Stimulated activated CD4-positive, alpha-beta T cell treated with anti-CD3 and anti-CD28 coated beads, Interleukin-15, amount 100 ng/mL, for 24 hours (primary cell): ENCODE measurements around the gene PLD1.
"Not testable (repeated sequence)": the region's sequence is repeated elsewhere in the genome, so short reads cannot be mapped to it uniquely, and the experiment has no call there.

Experiments
- DNase-seq: peaks from one replicate; pipeline ENCODE4 v3.0.0-alpha.2; 2020

PLD1 gene

DNA sequence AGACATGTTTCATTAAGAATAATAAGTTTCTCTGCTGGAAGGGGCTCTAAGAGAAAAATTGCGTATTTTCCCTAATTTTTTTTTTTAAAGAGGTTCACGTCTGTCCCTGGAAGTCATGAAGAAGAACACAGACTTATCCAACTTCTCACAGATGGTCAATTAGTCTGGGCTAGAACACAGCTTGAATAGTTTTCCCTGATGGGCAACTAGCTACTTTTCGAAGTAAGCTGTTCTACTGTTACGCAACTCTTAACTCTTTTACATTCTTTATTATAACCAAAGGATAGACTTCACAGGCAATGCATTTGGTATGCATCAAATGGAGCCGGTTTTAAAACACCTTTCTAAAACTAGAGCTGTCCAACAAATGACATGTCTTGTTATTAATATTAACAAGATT is 205.9 kb downstream of the PLD1 start:
- no peak for DNase-seq

GRCh38 chr3:171602072-171602471 is 208.2 kb downstream of the PLD1 start:
- no peak for DNase-seq

DNA sequence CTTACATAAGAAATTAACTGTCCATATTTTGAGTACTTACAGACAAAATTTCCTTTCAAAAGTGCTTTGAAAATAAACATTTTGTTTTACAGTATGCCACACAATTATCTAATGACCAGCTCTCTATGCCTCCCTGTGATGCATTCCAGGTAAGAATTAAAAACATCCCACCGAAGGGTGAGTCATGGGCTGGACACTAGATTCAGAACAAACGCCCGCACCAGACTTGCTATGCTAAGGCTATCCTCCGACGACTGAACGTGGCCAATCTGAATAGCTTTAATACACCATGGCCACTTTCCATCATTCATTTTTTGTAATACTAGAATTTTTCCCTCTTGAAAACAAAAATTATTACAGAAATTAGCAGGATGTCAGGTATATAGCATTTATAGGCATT is 210.3 kb downstream of the PLD1 start:
- no peak for DNase-seq

DNA sequence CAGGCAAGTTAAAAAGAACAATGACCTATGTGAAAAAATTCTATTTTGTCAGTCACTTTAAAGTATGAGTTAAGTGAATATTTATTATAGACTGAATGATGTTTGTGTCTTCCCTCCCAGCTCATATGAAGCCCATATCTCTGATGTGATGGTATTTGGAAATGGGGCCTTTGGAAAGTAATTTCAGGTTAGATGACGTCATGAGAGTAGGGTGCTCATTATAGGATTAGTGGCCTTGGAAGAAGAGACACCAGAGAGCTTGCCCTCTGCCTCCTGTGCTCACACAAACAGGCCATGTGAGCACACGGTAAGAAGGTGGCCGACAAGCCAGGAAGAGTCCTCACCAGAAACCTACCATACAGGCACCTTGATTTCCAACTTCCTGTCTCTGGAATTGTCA is 211.3 kb downstream of the PLD1 start:
- DNase-seq, result no peak

- no peak for DNase-seq
These were observed 217.5 kb downstream of the PLD1 start for GRCh38 chr3:171592786-171593185.

DNA sequence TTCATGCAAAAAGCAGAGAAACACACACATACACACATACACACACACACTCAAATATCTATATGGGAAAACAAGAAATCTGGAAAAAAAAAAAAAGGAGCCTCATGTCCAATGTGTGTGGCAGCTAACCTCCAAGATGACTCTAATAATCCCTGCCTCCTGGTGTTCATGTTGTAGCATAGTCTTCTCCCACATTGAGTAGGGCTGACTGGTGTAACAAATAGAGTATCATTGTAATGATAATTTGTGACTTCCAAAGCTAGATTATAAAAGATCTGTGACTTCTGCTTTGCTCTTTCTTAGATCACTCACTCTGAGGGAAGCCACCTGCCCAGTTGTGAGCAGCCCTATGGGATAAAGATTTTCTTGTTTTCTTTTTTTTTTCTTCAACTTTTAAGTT is 219.2 kb downstream of the PLD1 start:
- DNase-seq, result no peak

- no peak for DNase-seq
These were observed 224.0 kb downstream of the PLD1 start for GRCh38 chr3:171586274-171586673.

DNA sequence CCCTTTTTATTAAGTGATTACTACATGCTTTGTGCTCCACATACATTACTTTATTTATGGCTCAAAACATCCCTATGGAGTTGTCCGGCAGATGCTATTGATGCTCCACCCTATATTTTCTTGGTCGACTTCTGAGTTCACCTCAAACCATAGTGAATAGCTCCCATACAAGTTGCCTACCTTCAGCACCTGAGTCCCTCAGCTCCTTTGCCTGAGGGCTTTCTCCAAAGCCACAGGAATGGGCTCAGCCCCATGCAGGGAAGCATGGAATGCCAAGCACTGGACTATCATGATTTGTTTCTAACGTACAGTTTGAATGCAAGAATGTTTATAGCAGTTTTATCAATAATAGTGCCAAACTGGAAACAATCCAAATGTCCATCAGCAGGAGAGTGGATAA is 225.2 kb downstream of the PLD1 start:
- DNase-seq, result no peak

GRCh38 chr3:171584100-171584499 is 226.2 kb downstream of the PLD1 start:
- DNase-seq, result no peak

- DNase-seq, result no peak
These were observed 235.6 kb downstream of the PLD1 start for GRCh38 chr3:171574556-171575240.

GRCh38 chr3:171569571-171570132 is 240.6 kb downstream of the PLD1 start:
- DNase-seq, result no peak

DNA sequence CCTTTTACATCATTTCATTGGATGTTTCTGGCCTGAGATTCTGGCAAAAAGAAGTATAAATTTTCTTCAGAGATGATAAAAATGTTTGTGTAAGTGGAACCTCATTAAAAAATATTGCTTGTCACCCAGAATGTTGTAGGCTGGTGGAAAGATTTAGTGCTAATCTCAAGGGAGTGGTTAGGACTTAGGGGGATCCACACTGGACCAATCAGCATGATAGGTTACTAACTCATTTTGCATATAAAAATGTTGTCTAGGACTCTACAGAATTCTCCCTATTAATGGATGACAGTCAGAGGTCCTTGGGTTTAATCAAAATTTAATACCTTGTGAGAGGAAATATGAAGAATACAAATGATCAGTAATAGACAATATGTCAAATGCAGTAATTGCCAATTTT is 241.5 kb downstream of the PLD1 start:
- DNase-seq, result no peak

DNA sequence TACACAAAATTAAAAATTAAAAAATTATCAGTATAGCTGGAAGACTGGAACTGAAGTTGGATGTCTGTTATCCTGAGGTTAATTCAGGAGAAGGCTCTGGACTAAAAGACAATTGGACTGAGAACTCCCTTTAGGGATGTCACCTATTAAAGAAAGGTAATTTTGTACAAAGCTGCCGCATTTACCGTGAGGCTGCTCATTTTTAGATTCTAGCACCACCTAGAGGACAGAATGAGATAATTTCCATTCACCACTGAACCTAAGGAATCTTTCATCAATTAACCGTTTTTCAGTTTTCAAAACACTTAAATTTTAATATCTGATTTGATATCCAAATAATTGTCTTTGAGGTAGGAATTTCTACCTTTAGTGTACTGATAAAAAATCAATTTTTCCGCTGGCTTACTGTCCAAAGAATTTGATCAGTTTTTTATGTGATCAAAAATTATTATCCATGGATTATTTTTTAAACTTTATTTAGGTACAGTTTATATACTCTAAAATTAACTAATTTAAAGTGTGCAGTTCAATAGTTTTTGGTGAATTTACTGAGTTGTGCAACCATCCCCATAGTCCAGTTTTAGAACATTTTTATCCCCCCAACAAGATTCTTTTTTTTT is 243.4 kb downstream of the PLD1 start:
- no peak for DNase-seq

DNA sequence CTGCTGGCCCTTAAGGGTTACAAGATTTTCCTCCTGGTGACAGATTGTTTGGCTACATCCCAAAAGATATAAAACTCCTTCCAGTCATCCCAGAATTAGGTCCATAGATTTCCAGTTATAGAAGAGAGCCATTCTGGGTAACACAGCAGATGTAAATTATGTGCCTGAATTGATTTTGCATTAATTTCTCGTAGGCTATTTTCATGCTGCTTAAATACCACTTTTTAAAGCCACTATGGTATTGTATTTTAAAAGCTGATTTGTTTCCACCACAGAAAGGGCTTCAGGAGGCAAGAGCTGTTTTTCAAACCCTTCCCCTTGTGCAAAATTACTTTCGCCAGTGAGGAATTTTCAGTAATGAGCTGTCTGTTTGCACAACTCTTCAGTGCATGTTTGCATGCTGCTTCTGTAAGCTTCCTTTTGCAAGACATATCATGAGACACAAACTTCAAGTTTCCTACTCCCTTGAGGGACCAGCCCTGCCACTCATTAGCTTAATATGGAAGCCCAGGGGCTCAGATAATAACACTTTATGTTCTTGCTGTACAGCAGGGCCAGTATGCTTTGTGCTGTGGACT is 244.7 kb downstream of the PLD1 start:
- DNase-seq, result no peak

- DNase-seq, result no peak
These were observed 245.4 kb downstream of the PLD1 start for GRCh38 chr3:171564748-171565480.

DNA sequence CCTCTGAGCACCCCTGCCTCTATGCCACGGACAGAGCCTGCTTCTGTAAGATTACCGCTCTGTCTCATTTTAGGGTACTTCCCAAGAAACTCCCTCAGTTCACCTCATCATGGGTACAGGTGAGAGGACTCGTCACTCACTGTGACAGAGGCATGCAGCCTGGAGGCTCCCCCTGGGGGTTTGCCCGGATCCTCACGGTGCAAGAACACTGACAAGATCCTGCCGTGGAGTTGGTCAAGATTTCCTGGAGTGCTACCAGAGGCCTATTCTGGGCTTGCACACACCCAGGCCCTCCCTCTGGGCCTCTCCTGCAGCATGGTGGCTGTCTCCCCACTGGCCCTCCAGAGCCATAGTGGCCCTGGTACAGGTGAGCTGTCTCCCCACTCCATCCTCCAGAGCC is 247.0 kb downstream of the PLD1 start:
- no peak for DNase-seq

DNA sequence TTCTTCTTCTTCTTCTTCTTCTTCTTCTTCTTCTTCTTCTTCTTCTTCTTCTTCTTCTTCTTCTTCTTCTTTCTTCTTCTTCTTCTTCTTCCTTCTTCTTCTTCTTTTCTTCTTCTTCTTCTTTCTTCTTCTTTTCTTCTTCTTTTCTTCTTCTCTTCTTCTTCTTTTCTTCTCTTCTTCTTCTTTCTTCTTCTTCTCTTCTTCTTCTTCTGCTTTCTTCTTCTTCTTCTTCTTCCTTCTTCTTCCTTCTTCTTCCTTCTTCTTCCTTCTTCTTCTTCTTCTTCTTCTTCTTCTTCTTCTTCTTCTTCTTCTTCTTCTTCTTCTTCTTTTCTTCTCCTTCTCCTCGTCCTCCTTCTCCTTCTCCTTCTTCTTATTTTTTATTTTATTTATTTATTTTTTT is 247.8 kb downstream of the PLD1 start:
- not testable (repeated sequence) for DNase-seq

DNA sequence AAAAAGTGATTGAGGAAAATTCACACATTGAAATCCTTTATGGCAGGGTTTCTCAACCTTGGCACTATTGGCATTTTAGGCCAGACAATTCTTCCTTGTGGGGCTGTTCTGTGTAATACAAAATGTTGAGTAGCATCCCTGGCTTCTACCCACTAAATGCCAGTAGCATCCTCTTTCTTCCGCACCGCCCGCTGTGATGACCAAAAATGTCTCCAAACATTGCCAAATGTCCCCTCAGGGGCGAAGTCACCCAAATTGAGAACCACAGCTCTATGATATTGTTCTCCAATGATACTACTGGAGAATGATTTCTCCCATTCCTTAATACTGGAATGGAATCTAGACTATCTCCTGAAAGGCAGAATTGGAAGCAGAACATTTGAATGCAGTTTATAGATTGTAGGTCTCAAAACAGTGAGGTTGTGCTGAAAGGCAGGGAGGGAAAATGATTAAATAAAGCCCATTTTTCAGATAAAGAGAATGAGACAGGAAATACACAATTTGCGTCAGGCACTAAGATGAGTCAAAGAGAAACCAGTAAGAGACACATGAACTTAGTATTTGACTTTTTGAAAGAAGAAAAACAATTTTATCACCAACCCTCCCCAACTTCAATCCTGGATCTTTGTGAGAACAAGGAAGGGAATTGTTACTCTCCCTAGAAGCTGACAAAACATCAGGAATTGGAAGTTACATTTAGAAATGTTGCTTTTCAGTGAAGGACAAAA is 248.5 kb downstream of the PLD1 start:
- peak; percentile 17 for DNase-seq

DNA sequence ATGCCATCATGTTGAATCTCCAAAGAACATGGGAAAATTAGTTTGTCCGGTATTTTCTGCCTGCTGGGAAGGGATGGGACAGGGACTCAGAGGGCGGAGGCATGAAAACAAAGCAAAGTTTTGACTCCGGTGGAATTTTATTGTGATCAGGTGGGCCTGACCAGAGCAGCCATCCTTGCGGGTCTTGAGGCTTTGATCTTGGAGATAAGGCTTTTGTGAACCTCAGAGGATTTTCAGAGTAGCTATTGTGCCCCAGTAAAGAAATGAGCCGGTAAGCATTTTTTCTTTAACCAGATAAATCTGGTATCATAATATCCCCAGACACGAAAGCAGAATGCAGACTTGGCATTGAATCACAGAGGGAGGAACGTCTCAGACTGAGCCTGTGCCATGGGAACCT is 250.7 kb downstream of the PLD1 start:
- no peak for DNase-seq

DNA sequence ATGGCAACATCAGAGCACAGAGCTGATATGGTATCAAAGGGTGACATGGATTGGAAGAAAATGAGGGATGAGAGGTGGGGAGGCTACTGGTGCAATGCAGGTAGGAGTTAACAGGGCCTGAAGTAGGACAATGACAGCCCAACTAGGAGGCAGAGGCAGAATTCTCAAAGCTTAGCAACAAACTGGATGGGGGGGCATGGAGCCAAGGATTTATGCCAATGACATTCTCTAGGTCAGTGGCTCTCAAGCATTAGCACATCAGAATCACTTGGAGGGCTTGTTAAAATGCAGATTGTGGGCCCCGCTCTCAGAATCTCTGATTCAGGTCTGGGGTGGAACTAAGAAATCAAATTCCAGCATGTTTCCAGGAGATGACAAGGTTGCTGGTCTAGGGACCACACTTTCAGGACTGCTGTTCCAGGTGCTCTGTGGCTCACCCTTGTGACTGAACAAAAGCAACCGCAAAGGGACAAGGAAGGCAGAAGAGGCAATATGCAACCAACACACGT is 252.0 kb downstream of the PLD1 start:
- no peak for DNase-seq

DNA sequence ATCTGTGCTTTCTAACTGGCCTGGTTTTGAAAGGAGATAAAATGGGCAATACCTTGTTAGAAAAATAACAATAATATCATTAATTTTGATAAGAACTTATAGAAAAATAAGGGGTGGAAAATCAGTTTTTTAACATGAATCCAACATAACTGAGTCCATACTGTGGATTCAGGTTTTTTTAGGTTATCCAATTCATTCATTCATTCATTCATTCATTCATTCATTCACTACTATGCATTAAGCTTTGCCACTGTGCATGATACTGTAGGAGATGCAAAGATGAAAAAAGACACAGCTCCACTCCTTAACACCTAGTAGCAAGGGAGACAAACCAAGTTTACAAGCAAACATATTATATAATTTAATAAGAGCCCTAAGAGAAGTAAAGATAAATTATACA is 253.1 kb downstream of the PLD1 start:
- no peak for DNase-seq

- no peak for DNase-seq
These were observed 253.6 kb downstream of the PLD1 start for GRCh38 chr3:171556574-171557145.
